ENCODE results near the gene GALNTL6.

DNA sequence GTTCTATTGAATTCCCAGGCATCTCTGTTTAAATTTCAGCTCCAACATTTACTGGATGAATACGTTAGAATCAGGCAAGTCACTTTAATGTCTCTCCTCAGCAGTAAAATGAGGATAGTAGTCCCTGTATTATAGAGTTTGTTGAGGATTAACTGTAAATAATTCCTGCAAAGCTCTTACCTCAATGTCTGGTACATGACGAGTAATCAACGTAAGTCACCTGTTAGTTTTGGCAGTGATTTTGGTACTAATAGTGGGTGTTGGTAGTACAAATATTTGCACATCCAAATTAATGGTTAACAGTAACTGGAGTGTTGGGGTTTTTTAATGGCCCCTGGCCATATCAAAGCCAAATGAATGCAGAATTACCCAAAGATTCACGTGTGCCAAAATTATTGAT, 1165.6 kb downstream of the GALNTL6 start:
- TF ChIP-seq, protein P1, sequence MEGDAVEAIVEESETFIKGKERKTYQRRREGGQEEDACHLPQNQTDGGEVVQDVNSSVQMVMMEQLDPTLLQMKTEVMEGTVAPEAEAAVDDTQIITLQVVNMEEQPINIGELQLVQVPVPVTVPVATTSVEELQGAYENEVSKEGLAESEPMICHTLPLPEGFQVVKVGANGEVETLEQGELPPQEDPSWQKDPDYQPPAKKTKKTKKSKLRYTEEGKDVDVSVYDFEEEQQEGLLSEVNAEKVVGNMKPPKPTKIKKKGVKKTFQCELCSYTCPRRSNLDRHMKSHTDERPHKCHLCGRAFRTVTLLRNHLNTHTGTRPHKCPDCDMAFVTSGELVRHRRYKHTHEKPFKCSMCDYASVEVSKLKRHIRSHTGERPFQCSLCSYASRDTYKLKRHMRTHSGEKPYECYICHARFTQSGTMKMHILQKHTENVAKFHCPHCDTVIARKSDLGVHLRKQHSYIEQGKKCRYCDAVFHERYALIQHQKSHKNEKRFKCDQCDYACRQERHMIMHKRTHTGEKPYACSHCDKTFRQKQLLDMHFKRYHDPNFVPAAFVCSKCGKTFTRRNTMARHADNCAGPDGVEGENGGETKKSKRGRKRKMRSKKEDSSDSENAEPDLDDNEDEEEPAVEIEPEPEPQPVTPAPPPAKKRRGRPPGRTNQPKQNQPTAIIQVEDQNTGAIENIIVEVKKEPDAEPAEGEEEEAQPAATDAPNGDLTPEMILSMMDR (IDR thresholded peaks at IDR 0.05) = no peak
- no peak for TF ChIP-seq POLR2AphosphoS5 (IDR thresholded peaks at IDR 0.05)

Measured in suprapubic skin (tissue), 3 donors.